Liver (tissue), 9 donors: Measurements from ENCODE around the gene GNG12. TPM values are rescaled to one million over a fixed set of nuclear protein-coding genes. Genes with fewer than 3 reads are reported as not detected.

Source experiments
- DNase-seq: peaks from one replicate; pipeline ENCODE4 v3.0.0-alpha.2; 2017; ENCODE audit warnings: low spot score
- H3K27ac ChIP-seq, 2 donors: one replicate each; pipeline ENCODE4 v1.7.0; 2013; ENCODE audit warnings: inconsistent platforms in 2 of 2, low read length in 2 of 2, control low read depth in 1 of 2, low read depth in 1 of 2, mild to moderate bottlenecking in 1 of 2
- H3K27me3 ChIP-seq, 4 donors: one replicate each; pipeline versions ENCODE4 v1.6.1 to v1.7.0; 2013; ENCODE audit warnings: low read length in 3 of 4, inconsistent platforms in 1 of 4, mild to moderate bottlenecking in 1 of 4, moderate library complexity in 1 of 4; ENCODE audit not compliant: control insufficient read depth in 4 of 4, insufficient read depth in 4 of 4
- H3K36me3 ChIP-seq, 4 donors: one replicate each; pipeline versions ENCODE4 v1.6.1 to v1.7.0; 2013; ENCODE audit warnings: low read length in 3 of 4, mild to moderate bottlenecking in 3 of 4, low read depth in 1 of 4, moderate library complexity in 1 of 4; ENCODE audit not compliant: control insufficient read depth in 4 of 4, insufficient read depth in 3 of 4
- H3K4me1 ChIP-seq, 4 donors: one replicate each; pipeline versions ENCODE4 v1.6.1 to v1.7.0; 2013; ENCODE audit warnings: low read length in 3 of 4, mild to moderate bottlenecking in 3 of 4, moderate library complexity in 1 of 4; ENCODE audit not compliant: control insufficient read depth in 4 of 4, insufficient read depth in 4 of 4
- H3K4me3 ChIP-seq, 3 donors: one replicate each; pipeline versions ENCODE4 v1.6.1 to v1.7.0; 2013; ENCODE audit warnings: low read length in 3 of 3, control low read depth in 1 of 3, low read depth in 1 of 3, mild to moderate bottlenecking in 1 of 3
- H3K9ac ChIP-seq, 2 donors: one replicate each; pipeline ENCODE4 v1.7.0; 2013; ENCODE audit warnings: low read length in 2 of 2, mild to moderate bottlenecking in 2 of 2, moderate library complexity in 2 of 2, control low read depth in 1 of 2, low read depth in 1 of 2
- H3K9me3 ChIP-seq, 4 donors: one replicate each; pipeline versions ENCODE4 v1.6.1 to v1.7.0; 2013; ENCODE audit warnings: low read length in 3 of 4; ENCODE audit not compliant: control insufficient read depth in 4 of 4
- ATF3 ChIP-seq: IDR thresholded peaks from 2 replicates; pipeline ENCODE4 v1.6.1; 2016; ENCODE audit warnings: antibody characterized with exemption
- CTCF ChIP-seq: fragments of 150-350 bp; IDR thresholded peaks from 2 replicates; pipeline ENCODE4 v1.5.1; 2017; ENCODE audit warnings: improper control_type of control experiment, low read depth, low read length; ENCODE audit not compliant: missing input control
- EGR1 ChIP-seq, 2 donors: IDR thresholded peaks; 2 replicates each; pipeline ENCODE4 v1.6.1; 2016 to 2018; ENCODE audit warnings: antibody characterized with exemption in 2 of 2, low read depth in 2 of 2
- FOXA1 ChIP-seq: IDR thresholded peaks from 2 replicates; pipeline ENCODE4 v1.6.1; 2016; ENCODE audit warnings: antibody characterized with exemption
- FOXA2 ChIP-seq: IDR thresholded peaks from 2 replicates; pipeline ENCODE4 v1.6.1; 2016; ENCODE audit warnings: antibody characterized with exemption
- GABPA ChIP-seq, 2 donors: IDR thresholded peaks in 1 of 2; conservative IDR thresholded peaks in 1 of 2; 2 replicates each; pipeline ENCODE4 v1.6.1; 2016; ENCODE audit warnings: antibody characterized with exemption in 2 of 2, mild to moderate bottlenecking in 1 of 2, moderate library complexity in 1 of 2
- HNF4A ChIP-seq, 2 donors: conservative IDR thresholded peaks; 2 replicates each; pipeline ENCODE4 v1.6.1; 2016; ENCODE audit warnings: antibody characterized with exemption in 2 of 2, mild to moderate bottlenecking in 2 of 2
- HNF4G ChIP-seq: IDR thresholded peaks from 2 replicates; pipeline ENCODE4 v1.6.1; 2016; ENCODE audit warnings: antibody characterized with exemption
- JUND ChIP-seq, 2 donors: IDR thresholded peaks; 2 replicates each; pipeline ENCODE4 v1.6.1; 2016; ENCODE audit warnings: antibody characterized with exemption in 2 of 2
- NR2F2 ChIP-seq: IDR thresholded peaks from 2 replicates; pipeline ENCODE4 v1.6.1; 2016; ENCODE audit warnings: antibody characterized with exemption
- RAD21 ChIP-seq, 2 donors: IDR thresholded peaks; 2 replicates each; pipeline ENCODE4 v1.6.1; 2016; ENCODE audit warnings: antibody characterized with exemption in 2 of 2, mild to moderate bottlenecking in 2 of 2
- REST ChIP-seq: IDR thresholded peaks from 2 replicates; pipeline ENCODE4 v1.6.1; 2016; ENCODE audit warnings: antibody characterized with exemption, mild to moderate bottlenecking
- RXRA ChIP-seq, 2 donors: IDR thresholded peaks; 2 replicates each; pipeline ENCODE4 v1.6.1; 2017 to 2018; ENCODE audit warnings: antibody characterized with exemption in 2 of 2, mild to moderate bottlenecking in 1 of 2
- TAF1 ChIP-seq: conservative IDR thresholded peaks from 2 replicates; pipeline ENCODE4 v1.6.1; 2016; ENCODE audit warnings: antibody characterized with exemption, mild to moderate bottlenecking
- ZBTB33 ChIP-seq: IDR thresholded peaks from 2 replicates; pipeline ENCODE4 v1.6.1; 2016; ENCODE audit warnings: antibody characterized with exemption
- WGBS: extraction: QIAGEN DNeasy Blood & Tissue Kit; methylation state at CpG from one replicate; pipeline ENCODE4 v1.1.7; 2013; 5-methylcytosine and 5-hydroxymethylcytosine counted together
- polyA plus RNA-seq, 2 donors: library from polyadenylated mRNA; stranded (reverse) in 1 of 2; unstranded in 1 of 2; fragments of 200-250 nt in 1 of 2; fragments of >200 nt in 1 of 2; fragmentation: Nextera tagmentation in 1 of 2; extraction: Ambion mirVana in 1 of 2; gene quantifications; one replicate each; pipeline versions ENCODE4 v1.2.1 to v1.2.3, GENCODE V29; 2013 to 2015
- total RNA-seq, 2 donors: library from RNA; depleted of rRNA; stranded (reverse); fragments of >200 nt; gene quantifications; one replicate each; pipeline ENCODE4 v1.2.3, GENCODE V29; 2014
- donor health status: healthy.
- donor health status: healthy.
- donor health status: healthy.
- donor health status: healthy.
- donor health status: healthy.

GNG12 gene
- total and polyA plus RNA-seq, 4 donors, result 15.4 to 26.1 (median 19.7) TPM

- Histone ChIP-seq H3K27me3 (no peaks in the 10 kb centered on the region), H3K4me1 (peaks cover 7 to 31% (median 27%) of the 10 kb centered on the region in 4 donors), H3K9ac (no peak overlapping the region), H3K27ac (peak overlapping the region; percentile 87 to 88), H3K9me3 (no peaks in the 10 kb centered on the region), H3K36me3 (no peaks in the 10 kb centered on the region), H3K4me3 (no peak overlapping the region)
- TF ChIP-seq ATF3, result no peak
- no peak for TF ChIP-seq HNF4G
- TF ChIP-seq FOXA2, result no peak
- TF ChIP-seq FOXA1, result no peak
- TF ChIP-seq RXRA (IDR thresholded peaks at IDR 0.05), result no peak
- no peak for TF ChIP-seq RAD21 (IDR thresholded peaks at IDR 0.05)
- TF ChIP-seq GABPA (IDR thresholded peaks at IDR 0.05 in 1 of 2, conservative IDR thresholded peaks at IDR 0.05 in 1 of 2), result no peak
- no peak for TF ChIP-seq JUND (IDR thresholded peaks at IDR 0.05)
- TF ChIP-seq CTCF, result no peak
- no peak for TF ChIP-seq REST
- no peak for TF ChIP-seq NR2F2
- TF ChIP-seq ZBTB33, result no peak
- no peak for TF ChIP-seq HNF4A (conservative IDR thresholded peaks at IDR 0.05)
- TF ChIP-seq EGR1 (IDR thresholded peaks at IDR 0.05; ENCODE audit: low read depth in 2 of 2), result no peak
- TF ChIP-seq TAF1, result no peak
- no peak for DNase-seq
- WGBS, result 76% methylated on average over 1 of the region's 1 CpG
Observed at GRCh38 chr1:67750691-67751054, 82.6 kb downstream of the GNG12 start.
